ENCODE results near the gene IFI27L2.
"Not testable (repeated sequence)": the region's sequence is repeated elsewhere in the genome, so short reads cannot be mapped to it uniquely, and the experiment has no call there.

Gene IFI27L2, protein sequence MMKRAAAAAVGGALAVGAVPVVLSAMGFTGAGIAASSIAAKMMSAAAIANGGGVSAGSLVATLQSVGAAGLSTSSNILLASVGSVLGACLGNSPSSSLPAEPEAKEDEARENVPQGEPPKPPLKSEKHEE

DNA sequence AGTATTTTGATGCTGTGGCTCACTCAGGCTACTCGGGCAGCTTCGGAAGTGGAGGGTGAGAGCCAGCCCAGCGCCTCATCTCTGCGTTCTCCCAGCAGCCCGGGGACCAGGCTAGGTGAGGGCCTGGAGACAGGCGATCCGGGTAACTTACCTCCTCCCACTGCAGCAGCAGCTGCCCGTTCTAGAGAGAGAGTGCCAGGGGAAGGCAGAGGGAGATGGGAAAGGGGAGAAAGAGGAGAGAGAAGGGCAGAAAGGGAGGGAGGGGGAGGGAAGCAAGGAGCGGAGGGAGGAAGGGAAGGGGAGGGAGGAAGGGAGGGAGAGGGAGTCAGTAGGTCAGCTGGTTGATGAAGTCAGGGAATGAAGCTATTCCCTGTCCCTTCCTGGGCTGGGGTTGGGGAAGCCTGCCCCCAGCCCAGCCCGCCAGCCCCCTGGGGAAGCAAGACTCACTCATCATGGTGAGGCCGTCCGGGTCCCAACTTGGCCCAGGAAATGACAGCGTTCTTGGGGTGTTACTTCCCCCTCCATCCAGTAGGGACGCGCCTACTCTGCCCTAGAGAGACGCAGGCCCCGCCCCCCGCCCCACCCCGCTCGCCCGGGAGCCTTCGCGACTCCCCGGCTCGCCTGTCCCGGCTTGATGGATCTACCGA is at the start of gene IFI27L2:
TSS of gene IFI27L2 (minus strand) at position 494 of the 647 bp plus-strand sequence. CDS start at position 454, 40 bp downstream.
- no peak for DNase-seq

DNA sequence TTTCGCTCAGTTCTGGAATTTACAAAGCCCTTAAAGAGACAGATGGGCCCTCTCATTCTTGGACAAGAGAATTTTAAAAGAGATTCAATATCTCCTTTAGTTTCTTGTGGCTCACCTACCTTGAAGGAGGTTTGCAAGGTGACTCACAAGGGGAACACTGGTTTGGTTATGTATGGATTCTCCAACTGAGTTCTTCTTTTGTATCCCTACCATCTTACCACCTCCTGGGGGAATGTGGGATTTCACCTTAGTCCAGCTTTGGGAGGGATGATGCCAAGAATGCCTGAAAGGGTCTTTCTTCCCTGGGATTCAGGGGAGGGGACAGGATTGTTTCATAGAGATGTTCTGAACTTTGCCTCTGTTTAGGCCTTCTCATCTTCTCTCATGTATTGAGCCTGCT is 48.4 kb upstream of the IFI27L2 start:
- DNase-seq: no peak

DNA sequence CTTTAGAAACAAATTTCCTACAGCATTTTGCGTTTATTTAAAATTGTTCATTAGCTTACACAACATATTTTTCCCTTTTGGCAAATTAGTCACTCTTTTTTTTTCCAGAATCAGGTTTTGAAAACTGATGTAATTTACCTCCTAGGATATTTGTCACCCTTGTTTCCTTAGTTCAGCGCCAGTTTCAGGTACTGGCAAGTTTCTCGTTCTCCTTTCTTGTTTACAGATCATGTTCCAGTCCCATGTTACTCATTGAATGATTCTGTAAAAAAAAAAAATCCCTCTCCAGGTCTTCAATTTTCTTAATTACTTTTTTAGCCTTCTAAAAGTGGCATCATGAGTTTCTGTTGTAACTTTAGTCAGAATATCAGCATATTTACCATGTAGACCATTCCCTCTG is 47.4 kb upstream of the IFI27L2 start:
- no peak for DNase-seq

DNA sequence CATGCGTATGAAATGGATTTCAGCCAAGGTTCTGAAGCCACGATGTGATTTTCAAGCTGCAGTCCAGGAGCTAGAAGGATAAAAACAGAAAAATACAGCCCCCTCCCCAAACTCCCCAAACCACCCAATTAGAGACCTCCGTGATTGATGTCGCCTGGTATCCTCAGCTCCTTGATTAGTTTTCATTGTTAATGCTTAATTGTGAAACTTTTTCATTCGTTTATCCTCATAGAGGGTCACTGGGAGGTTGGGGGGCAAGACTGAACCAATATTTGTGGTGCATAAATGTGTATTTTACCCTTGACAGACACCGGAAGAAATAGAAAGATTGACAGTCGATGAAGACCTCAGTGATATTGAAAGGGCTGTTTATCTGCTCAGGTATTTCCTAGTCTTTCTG is 46.3 kb upstream of the IFI27L2 start:
- no peak for DNase-seq

DNA sequence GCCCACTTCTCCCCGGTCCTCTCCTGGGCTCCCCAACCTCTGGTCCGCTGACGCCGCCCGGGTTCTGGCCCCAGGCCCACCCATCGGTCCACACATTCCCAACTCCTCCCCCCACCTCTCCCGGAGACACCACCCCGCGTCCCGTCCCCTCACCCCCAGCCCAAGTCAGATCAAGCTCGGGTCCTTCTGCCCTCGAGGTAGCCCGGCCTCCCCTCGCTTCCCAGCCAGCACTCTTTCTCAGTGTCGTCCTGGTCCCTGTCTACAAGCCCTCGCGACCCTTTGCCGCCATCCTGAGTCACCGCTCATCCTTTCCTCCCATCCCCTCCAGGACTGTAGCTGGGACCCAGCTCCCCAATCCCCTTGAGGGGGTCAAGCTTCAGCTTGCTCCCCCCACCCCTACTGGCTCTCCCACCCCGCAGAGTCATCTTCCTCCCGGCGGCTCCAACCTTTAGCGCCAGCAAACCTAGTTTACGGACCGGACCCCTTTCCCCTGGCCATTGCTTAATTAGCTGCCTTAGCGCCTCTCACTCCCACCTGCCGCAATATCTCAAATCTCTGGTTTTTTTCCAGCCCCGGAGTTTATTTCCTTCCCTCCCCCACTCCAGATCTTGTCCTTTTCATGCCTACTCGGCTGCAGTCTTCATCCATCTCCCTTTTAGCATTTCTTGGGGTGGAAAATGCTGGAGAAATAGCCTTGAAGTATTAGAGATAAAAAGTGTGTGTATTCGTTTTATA is 45.8 kb upstream of the IFI27L2 start:
- no peak for DNase-seq

DNA sequence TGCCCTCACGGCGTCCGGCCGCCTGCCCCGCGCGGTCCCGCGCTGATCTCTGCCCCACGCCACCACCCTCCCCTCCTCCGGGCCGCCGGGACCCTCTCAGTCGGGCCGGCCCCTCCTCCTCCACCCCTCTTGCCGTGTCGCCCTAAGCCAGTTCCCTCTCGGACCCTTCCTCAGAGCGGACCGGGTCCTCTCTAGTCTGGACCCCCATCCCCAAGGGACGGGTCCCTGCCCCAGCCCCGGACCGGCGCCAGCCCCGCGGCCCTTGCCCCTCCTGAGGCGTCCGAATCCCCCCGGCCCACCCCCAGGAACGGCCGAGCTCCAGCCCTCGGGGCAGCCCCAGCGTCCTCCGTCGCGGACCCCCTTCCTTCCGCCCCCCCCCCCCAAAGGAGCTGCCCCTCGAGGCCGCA is 45.2 kb upstream of the IFI27L2 start:
- DNase-seq: no peak

DNA sequence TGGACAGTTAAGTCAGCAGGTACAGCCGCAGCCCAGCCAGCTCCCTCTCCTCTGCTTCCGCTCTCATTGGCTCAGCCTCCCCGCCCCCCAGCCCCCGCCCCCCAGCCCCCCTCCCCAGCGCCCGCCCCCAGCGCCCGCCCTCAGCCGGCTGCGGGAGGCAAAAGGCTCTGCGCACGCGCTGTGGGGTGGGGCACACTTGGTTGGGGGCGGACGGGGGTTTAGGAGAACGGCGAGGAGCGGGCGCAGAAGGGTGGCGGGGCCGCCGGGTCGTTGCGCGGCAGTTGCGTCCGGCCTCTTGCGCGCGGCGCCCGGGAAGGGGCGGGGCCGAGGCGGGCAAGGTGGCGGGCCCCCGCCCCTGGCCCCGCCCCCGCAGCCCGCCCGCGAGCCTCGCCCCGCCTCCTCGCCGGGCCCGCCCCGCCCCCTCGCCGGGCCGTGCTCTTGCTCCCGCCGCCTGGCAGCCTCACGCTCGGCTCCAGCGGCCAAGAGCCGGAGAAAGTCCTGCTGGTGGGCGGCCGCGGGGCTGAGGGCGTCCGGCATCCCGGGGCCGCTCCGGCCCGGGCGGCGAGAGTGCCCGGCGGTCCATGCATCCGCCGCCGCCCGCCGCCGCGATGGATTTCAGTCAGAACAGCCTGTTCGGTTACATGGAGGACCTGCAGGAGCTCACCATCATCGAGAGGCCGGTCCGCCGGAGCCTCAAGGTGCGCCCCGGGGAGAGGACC is 44.6 kb upstream of the IFI27L2 start, which contains the start of gene PPP4R4:
TSS of gene PPP4R4 (plus strand) at position 438 of the 719 bp plus-strand sequence. CDS start at position 582, 144 bp downstream.
- DNase-seq: peak; percentile 3

DNA sequence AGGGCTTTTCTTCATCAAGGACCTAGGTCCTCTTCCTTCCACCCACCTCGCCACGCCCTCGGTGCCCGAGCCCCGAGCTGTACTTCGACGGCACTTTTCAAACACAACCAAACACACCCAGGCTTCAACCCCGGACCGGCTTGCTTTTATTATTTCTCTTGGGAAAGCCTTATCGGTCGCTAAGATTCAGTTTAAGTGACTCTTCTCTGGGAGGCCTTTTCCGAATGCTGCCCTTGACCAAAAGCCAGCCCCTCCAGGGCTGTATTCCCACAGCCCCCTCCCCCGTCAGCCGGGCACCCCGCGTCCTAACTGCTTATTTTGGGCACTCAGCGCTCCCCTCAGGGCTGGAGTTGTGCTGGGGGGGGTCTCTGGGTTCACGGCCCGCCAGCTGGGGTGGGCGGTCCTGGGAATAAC is 44.1 kb upstream of the IFI27L2 start:
- no peak for DNase-seq

DNA sequence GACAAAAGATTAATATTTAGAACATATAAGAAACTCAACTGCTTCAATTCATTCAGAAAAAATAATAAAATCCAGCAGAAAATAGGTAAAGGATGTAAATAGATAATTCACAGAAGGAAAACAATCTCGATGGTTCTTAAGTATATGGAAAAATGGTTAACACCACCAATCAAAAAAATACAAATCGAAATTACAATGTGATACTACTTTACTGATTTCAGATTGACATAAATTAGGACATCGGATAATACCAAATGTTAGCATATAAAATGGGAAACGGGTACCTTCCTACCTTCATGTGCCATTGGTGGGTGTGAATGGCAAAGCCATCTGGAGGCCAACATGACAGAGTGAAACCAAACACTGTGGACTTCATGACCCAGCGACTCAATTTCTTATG is 43.1 kb upstream of the IFI27L2 start:
- no peak for DNase-seq

DNA sequence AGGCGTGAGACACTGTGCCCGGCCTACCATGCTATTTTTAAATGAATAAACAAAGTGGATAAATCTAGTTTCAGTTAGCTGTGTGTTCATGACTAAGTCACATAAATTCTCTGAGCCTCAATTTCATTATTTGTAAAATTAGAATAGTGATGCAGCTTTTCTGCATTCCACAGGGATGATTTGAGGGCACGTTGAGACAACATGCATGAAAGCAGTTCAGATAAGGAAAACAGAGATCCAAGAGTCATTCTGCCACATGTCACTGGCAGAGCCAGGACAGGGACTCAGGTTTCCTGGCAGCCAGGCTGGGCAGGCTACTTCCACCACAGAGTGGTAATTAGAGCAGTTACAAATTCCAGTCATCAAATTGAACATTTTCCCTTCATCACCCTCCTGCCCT is 41.8 kb upstream of the IFI27L2 start:
- DNase-seq: no peak

DNA sequence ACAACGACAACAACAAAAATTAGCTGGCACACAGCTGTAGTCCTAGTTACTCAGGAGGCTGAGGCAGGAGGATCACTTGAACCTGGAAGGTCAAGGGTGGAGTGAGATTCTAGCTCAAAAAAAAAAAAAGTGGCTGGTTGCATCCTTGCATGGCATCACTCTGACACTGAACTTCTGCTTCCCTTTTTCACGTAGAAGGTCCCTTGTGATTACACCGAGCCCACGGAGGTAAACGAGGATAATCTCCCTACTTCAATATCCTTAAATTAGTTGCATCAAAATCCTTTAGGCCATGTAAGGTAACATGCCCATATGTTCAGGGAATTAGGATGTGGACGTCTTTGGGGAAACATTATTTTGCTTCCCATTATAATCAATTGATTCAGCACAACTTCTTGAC is 40.7 kb upstream of the IFI27L2 start:
- no peak for DNase-seq

DNA sequence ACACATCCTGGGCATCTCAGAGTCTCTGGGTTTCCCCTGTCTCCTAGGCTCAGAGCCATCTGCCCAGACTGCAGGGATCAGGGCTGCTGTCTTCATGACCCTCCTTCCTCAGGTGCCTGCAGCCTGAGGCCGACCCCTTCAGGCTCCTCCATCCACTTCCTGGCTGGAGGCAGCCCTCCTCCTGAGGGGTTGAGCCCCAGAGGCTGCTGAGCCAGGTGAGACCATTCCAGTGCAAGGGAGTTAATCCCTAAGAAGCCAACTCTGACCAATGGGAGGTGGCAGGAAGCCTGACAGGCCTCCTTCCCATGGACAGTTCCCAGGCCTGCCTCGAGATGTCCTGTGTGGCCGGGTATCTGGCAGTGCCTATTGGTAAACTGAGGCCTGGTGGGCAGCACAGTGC is 36.3 kb upstream of the IFI27L2 start:
- no peak for DNase-seq

DNA sequence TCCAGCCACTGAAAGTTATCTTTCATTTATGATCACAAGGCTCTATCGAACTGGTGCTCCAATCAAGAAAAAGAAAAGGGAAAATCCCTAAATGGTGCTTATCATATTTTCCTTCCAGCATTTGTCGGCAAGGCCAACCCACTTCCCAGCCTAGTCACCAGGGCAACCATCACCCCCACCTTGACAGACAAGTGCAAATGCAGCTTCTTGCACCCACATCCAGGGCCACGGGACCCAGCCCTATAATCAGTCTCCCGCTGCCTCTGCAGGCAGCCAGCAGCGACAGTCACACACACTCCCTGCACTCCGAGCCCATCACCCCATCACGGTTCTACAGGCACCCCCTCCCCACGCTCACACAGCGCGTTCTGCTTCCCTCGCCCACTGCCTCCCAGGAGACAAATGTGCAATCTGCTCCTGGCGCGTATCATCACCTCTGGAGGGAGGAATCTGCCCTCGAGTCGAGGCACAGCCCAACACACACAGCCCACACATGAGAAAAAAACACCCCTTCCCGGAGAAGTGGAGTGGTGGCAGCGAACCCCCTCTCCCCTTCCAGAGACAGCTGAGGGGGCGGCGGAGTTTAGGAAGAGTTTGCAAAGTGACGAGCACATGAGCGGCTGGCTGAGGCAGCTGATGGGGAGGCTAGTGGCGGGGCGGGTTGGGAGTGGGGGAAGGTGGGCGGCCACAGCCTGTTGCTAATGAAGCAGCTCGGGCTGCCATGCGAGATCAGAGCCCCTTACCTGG is 35.5 kb upstream of the IFI27L2 start:
- no peak for DNase-seq

DNA sequence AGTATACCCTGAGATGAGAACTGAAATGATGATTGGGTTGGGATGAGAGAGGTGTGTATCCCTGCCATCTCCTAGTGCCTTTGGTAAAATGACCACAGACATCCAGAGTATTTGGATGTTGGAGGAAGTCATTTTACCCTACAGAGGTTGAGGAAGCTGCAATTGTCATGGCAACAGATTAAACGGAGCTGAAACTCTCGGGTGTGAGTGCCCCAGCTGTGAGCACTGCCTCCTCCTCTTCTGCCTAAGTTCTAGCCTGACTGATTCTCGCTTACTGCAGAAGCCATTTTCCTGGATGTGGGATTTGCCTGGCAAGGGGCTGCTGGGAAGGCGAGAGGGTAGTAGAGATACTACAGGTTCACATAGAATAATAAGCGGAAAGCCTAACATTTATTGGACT is 34.4 kb upstream of the IFI27L2 start:
- no peak for DNase-seq

DNA sequence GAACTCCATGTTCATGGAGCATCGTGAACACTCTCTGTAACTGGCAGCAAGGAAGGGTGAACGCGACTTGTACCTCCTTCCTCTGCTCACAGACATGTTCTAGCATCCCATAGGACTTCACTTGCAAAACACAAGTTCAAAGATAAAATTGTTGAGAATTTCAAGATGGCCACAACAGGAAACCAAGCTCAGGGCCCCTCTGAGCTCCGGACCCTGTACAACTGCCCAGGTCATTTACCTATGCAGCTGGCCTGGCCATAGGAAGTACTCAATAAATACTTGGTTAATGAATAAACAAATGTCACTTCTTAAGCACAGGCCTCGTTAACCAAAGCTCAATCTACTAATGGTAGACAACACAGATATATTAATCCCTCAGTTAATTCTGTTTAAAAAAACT is 33.1 kb upstream of the IFI27L2 start:
- DNase-seq: no peak

DNA sequence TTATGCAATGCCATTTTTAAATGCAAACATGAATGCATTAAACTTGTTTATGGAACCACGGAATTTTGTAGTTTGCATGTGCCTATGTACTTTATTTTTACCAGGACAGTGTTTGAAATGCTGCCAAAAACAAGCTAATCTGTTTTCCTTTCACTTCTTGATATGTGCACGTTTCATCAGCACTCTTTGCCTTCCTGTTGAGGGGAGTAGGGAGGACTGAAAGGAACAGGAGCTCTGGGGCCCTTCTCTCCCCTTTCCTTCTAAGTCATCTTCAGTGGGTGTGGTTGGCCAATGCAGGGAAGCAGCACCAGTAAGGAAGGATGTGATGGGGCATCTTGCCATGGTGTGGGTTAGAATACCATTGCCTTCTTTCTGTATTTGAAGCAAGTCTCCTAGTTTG is 32.6 kb upstream of the IFI27L2 start:
- DNase-seq: no peak

DNA sequence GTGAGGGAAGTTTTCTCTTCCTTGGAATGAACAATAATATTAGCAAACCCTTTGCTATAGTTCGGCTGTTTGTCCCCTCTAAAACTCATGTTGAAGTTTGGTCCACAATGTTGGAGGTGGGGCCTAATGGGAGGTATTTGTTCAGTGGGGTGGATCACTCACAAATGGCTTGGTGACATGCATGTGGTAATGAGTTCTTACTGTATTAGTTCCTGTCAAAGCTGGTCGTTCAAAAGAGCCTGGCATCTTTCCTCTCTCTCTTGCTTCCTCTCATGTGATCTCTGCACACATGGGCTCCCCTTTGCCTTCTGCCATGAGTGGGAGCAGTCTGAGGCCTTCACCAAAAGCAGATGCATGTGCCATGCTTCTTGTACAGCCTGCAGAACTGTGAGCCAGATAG is 31.7 kb upstream of the IFI27L2 start:
- DNase-seq: no peak

DNA sequence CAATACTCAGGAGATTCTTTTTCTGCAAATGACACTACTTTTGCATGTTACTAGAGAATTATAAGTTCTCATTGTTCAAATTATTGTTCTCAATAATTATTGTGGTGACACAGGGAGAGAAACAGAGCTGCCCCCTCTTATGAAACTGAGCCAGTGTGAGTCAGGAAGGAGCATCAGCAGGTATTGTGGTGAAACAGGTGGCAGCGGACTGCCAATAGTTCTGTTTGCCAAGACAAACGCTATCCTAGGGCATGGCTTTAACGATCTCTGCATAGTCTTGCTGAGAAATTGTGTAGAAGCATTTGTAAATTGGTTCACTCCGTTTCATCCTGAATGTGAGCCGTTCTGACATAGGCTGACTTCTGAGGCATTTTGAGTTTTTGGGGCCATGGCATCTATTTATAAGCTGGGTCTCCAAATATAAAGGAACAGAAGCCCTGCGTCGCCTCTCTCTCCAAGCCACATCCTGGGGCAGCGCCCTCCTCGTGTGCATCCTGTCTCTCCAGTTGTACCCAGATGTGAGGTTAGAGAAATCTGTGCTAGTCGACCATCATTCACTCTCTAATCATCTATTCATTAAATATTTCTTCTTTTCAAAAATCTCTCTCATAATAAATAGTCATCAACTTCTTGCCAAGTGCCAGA is 29.0 kb upstream of the IFI27L2 start:
- DNase-seq: no peak

DNA sequence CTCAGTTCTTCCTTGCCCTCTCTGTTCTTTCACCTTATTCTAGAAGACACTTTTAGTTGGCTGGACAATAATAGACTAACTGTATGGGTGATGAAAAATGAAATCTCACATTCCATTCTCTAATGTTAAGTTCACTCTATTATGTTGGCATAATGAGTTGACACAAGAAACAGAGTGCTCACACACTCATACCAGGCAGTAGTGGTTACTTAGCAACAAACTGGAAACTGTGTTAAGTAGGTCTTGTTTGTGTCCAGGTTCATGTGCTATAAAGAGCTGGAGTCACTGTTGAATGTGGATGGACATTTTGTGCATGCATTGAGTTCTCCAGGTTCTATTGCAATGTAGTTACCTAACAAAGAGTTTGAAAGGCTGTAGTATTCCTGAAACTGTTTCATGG is 27.8 kb upstream of the IFI27L2 start:
- no peak for DNase-seq

DNA sequence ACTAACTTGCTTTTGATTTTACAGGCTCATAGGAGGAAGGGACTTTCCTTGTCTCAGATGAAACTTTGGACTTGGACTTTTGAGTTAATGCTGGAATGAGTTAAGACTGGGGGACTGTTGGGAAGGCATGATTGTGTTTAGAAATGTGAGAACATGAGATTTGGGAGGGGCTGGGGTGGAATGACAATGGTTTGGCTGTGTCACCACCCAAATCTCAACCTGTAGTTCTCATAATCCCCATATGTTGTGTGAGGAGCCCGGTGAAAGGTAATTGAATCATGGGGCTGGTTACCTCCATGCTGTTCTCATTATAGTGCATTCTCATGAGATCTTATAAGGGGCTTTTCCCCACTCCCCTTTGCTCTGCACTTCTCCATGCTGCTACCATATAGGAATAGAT is 26.7 kb upstream of the IFI27L2 start:
- DNase-seq: not testable (repeated sequence)

DNA sequence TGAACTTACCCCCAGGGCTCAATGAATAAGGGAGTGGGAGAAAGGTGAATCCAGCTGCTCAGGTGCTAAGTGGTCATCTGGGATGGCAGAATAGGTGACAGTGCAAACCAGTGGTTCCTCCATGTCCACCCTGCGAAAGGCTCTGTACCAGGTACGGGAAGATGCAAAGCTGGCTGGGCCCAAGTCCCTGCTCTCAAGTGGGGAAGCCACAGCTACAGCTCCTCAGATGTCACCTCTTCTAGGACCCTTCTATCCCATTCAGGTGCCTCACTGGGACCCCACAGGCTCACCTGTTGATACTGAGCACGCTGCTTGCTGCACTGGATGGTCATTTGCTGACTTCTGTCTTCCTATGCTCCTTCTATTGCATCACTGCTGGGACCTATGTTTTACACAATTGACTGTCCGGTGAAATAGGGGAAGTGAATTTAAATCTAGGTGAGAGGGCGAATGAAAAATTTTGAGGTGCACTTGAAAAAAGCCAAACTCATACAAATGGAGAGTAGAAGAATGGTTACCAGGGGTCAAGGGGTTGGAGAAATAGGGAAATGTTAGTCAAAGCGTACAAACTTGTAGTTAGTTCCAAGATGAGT is 24.4 kb upstream of the IFI27L2 start:
- DNase-seq: no peak

DNA sequence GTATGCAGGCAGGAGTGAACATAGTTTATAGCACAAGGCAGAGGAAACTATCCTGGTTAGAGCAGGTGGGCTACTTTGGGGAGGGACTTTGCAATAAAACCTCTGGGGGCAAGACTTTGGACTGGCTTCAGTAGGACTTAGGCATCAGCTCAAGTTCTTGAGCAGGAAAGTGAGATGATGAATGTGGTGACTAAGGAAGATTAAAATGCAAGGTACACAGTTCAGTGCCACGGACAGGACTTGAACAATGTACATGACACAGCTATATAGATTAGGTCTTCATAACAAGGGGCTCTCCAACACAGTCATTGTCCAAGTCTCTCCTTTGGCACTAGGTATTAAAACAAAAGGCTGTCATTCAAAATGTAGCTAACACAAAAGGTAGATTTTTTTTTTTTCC is 23.3 kb upstream of the IFI27L2 start:
- DNase-seq: no peak

Data from SIG-M5 (cell line).